HG02981 (cell line): ENCODE results near the gene PACSIN2.
"Not testable (repeated sequence)": the region's sequence is repeated elsewhere in the genome, so short reads cannot be mapped to it uniquely, and the experiment has no call there.

Experiments used
- ATAC-seq: cut with Tn5 transposase; IDR thresholded peaks from one replicate; pipeline ENCODE4 v1.9.1; 2021; ENCODE audit warnings: mild to moderate bottlenecking, moderate library complexity; ENCODE audit not compliant: unreplicated experiment

PACSIN2 gene

GRCh38 chr22:42994276-42994916 lies 20.6 kb downstream of the PACSIN2 start:
- ATAC-seq: no peak

DNA sequence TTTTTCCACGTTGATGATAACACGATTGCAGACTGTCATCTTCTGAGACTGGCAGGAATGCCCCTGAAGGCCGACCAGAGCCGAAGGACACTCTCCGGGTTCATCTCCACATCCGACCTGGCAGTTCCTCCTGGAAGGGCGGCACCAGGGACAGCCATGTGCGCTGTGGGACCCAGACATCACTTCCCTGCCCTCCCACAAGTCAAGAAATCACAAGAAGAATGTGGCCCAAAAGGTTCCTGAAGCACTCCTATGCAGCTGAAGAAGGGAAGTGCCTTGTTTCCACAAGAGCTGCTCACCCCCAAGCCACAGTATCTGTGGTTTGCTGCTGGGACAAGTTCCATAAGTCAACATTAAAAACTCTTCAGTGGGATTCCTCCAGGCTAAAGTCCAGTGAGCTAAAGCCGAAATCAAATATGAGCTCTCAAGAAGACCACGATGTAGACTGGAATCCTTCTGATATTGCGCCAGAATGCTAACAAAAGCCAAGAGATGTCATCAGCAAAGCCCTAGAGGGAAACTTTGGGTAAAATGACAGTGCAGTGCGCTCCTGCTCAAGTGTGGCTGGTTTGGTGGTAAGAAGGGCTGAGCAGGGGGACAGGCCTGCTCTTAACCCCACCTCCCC lies 21.2 kb downstream of the PACSIN2 start:
- ATAC-seq: no peak

DNA sequence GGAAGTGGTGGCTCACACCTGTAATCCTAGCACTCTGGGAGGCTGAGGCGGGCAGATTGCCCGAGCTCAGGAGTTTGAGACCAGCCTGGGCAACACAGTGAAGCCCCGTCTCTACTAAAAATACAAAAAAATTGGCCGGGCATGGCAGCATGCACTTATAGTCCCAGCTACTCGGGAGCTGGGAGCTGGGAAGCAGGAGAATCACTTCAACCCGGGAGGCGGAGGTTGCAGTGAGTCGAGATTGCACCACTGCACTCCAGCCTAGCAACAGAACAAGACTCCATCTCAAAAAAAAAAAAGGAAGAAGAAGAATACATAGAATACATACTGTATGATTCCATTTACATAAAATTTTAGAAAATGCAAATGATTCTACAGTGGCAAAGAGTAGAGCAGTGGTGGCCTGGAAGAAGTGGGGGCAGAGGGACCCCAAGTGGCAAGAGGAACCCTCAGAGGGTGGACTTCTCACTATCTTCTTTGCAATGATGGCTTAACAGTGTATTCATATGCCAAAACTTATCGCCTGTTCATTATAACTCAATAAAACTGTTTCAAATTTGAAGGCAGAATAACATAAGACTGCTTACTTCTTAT lies 22.0 kb downstream of the PACSIN2 start:
- ATAC-seq: no peak

- no peak for ATAC-seq
These were observed 22.9 kb downstream of the PACSIN2 start for GRCh38 chr22:42992092-42992491.

GRCh38 chr22:42991010-42991651 lies 23.8 kb downstream of the PACSIN2 start:
- no peak for ATAC-seq

- no peak for ATAC-seq
These were observed 24.7 kb downstream of the PACSIN2 start for GRCh38 chr22:42990131-42990838.

DNA sequence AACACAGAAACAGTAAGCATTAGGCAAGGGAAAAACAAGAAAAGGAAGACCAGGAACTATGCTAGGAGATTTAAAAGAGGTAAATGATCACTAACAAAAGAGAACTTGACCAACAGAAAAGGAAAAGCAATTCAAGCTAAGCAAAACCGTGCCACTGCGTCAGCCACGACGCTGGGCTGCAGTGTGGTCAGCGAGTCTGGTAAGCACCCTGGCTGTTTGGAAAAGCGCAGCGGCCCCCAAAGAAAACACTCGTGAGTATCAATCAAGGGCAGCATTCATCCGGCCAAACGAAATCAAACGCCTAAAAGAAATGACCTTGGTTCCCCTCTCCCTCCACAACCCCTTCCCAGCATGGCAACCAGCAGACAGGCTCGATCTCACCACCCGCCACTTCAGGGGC lies 28.8 kb downstream of the PACSIN2 start:
- no peak for ATAC-seq

DNA sequence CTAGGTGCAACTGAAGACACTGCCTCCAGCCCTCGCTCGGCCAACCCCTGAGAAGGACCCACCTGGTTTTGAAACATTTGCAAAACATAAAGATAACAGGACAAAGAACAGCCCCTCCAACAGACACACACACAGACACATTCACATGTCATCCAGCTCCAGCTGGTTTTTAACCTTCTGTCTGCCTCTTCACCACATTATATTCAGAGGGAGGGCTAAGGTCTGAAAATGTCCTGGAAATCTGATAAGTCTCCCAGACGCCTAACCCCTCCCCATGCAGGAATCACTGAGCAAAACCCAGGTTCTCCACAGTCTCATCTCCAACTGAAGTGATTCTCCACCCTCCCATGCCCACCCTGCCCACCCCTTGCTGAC lies 29.4 kb downstream of the PACSIN2 start:
- ATAC-seq: no peak

DNA sequence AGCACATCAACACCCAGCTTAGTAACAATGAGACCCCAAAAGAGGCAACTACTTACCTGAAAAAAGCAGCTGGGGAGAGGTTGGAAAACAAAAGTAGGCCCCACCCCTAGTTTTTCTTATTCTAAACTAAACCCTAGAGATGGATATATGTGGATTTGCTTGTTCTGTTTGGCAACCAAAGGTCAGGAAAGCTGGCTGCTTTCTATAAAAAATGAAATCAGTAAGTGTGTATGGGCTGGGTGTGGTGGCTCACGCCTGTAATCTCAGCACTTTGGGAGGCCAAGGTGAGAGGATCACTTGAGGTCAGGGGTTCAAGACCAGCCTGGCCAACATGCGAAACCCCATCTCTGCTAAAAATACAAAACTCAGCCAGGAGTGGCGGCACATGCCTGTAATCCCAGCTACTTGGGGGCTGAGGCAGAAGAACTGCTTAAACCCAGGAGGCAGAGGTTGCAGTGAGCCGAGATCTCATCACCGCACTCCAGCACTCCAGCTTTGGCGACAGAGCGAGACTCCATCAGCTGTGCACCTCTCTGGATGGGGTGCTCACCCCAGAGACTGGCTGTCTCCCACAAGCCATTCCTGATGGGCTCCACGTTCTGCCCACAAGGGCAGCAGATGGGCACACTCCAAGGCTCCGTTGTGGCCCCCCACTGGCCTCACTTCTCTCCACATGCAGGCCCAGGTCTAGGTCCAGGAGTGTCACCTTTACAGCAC lies 30.0 kb downstream of the PACSIN2 start:
- no peak for ATAC-seq

DNA sequence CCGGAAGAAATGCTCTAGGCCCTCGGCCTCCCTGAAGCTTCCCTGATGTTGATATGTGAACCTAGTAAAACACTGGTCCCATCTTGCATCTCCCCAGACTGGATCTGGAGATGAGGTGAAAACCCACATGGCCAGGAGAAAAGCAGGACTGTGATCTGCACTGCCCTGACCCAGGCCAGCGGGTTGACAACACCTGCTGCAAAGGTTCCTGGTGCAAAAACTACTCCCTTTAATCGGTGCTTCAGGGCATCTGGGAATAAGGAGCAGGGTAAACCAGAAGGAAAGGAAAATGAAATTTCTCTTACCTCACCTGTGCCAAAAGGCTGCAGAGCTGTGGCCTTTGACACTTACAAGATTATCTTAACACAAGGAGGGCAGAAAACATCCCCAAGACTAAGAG lies 30.6 kb downstream of the PACSIN2 start:
- ATAC-seq: no peak

GRCh38 chr22:42983470-42983869 lies 31.5 kb downstream of the PACSIN2 start:
- ATAC-seq: no peak

GRCh38 chr22:42979606-42980005 lies 35.3 kb downstream of the PACSIN2 start:
- ATAC-seq: no peak

DNA sequence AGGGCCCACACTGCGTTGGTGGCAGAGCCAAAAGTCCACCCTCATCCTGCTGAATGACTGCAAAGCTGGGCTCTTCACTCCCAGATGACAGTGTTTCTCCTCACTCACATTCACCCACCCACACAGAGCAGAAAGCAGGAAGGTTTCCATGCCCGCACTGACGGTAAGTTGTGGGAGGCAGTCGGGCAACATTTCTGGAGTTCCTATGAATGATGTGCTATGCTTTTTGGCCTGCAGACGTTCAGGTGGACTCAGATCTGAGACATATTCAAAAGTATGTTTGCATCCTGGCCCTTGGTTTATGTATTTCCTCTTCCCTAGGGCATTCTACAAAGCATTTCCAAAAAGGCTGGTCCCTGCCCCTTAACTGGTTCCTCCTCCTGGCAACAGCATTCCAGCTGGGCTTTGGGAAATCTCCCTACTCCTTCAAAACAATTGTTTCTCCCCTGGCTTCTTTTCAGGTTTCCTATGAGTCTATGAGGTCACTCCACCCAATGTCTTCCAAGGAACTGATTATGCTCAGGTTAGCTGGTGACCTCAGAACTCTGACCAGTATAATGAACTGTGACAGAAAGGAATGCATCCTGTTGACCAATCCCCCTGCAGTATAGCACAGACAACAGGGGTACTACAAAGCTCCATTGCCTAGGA lies 36.4 kb downstream of the PACSIN2 start:
- ATAC-seq: no peak

GRCh38 chr22:42977569-42977968 lies 37.4 kb downstream of the PACSIN2 start:
- ATAC-seq: no peak

- ATAC-seq: no peak
These were observed 38.6 kb downstream of the PACSIN2 start for GRCh38 chr22:42976217-42976933.

- no peak for ATAC-seq
These were observed 40.7 kb downstream of the PACSIN2 start for GRCh38 chr22:42974223-42974622.

DNA sequence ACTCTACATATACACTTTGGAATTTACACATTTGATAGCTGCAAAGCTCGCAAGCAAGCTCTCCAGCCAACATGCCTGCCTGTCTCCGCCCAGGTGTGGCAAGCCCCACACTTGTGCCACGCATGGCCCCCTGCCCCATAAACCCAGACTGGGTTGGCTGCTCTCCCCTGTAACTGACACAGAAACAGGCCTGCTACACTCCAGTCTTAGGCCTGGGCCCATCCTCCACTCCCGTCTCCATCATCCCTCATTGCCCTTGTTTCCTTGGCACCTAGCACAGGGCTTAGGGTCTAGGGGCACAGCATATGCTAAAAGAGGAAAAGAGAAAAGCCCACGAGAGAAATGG lies 41.4 kb downstream of the PACSIN2 start:
- ATAC-seq: no peak

DNA sequence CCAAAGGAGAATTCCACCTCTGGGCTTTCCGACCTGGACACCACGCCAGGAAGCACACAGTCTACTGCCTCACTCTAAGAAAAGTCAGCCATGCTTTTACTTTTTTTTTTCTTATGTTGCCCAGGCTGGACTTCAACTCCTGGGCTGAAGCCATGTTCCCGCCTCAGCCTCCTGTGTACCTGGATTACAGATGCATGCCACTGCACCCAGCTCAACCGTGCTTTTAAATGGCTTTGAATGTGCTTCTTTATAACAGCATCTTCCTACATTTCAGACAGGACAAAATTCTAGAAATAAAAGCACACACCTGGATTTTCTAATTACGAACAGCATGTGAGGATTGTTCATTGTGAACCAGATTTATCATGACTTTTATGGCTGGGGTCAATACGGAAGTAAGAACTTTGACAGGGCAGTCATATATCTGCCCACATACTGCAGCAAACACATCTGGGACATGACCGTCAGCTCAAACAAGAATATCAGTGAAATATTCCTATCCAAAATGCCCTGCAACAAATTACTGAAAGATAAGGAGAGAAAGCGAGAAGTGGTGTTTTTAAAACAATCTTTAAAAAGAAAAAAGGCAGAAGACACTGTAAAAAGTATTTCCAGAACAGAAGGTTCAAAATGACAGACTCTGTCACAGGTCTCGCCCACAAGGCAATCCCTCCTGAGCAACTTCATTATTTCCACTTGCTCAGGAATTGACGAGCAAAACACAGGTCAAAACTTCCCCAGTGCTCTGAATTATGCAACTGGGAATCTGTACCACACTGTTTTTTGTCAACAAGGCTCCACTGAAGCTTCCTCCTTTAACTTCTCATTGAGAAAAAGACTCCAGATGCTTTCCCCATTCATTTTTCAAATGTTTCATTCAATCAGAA lies 42.1 kb downstream of the PACSIN2 start:
- ATAC-seq: no peak

GRCh38 chr22:42971473-42971860 lies 43.5 kb downstream of the PACSIN2 start:
- not testable (repeated sequence) for ATAC-seq
